Hematopoietic multipotent progenitor cell treated with erythropoietin and hydrocortisone succinate and interleukin-3 and kit ligand, for 8 days (in vitro differentiated cells): ENCODE measurements around the gene KCNQ2.

Experiments used
- DNase-seq: peaks from one replicate; pipeline ENCODE4 v3.0.0-alpha.2; 2015

The KCNQ2 gene

GRCh38 chr20:63400486-63401210, 71.8 kb downstream of the KCNQ2 start:
- DNase-seq: no peak

- DNase-seq: no peak
These were observed 72.7 kb downstream of the KCNQ2 start for GRCh38 chr20:63399596-63400375.

GRCh38 chr20:63398744-63399514, 73.5 kb downstream of the KCNQ2 start:
- DNase-seq: no peak

GRCh38 chr20:63397946-63398450, 74.5 kb downstream of the KCNQ2 start:
- DNase-seq: no peak

GRCh38 chr20:63397155-63397843, 75.2 kb downstream of the KCNQ2 start:
- no peak for DNase-seq

- DNase-seq: no peak
These were observed 76.2 kb downstream of the KCNQ2 start for GRCh38 chr20:63396300-63396699.

- no peak for DNase-seq
These were observed 76.7 kb downstream of the KCNQ2 start for GRCh38 chr20:63395723-63396122.

GRCh38 chr20:63394920-63395455, 77.5 kb downstream of the KCNQ2 start:
- no peak for DNase-seq

GRCh38 chr20:63394069-63394919, 78.2 kb downstream of the KCNQ2 start:
- no peak for DNase-seq

- DNase-seq: no peak
These were observed 78.9 kb downstream of the KCNQ2 start for GRCh38 chr20:63393566-63393965.

- DNase-seq: no peak
These were observed 79.7 kb downstream of the KCNQ2 start for GRCh38 chr20:63392465-63393365.

GRCh38 chr20:63387917-63388316, 84.5 kb downstream of the KCNQ2 start:
- no peak for DNase-seq

GRCh38 chr20:63387393-63387792, 85.1 kb downstream of the KCNQ2 start:
- DNase-seq: no peak

GRCh38 chr20:63386491-63386890, 86.0 kb downstream of the KCNQ2 start:
- DNase-seq: no peak

- no peak for DNase-seq
These were observed 86.6 kb downstream of the KCNQ2 start for GRCh38 chr20:63385819-63386218.

GRCh38 chr20:63384336-63384735, 88.1 kb downstream of the KCNQ2 start:
- DNase-seq: no peak

- DNase-seq: no peak
These were observed 88.9 kb downstream of the KCNQ2 start for GRCh38 chr20:63383556-63383955.

GRCh38 chr20:63382551-63383300, 89.7 kb downstream of the KCNQ2 start:
- no peak for DNase-seq

- peak; percentile 1 for DNase-seq
These were observed 90.5 kb downstream of the KCNQ2 start for GRCh38 chr20:63381781-63382431.
